Globus pallidus (tissue), 1 donor: Measurements from ENCODE around the gene PRR14.
"Not testable (repeated sequence)": the region's sequence is repeated elsewhere in the genome, so short reads cannot be mapped to it uniquely, and the experiment has no call there.

ENCODE experiments used
- DNase-seq: peaks from one replicate; pipeline ENCODE4 v3.0.0-alpha.2; 2015; ENCODE audit warnings: low spot score

Gene PRR14

DNA sequence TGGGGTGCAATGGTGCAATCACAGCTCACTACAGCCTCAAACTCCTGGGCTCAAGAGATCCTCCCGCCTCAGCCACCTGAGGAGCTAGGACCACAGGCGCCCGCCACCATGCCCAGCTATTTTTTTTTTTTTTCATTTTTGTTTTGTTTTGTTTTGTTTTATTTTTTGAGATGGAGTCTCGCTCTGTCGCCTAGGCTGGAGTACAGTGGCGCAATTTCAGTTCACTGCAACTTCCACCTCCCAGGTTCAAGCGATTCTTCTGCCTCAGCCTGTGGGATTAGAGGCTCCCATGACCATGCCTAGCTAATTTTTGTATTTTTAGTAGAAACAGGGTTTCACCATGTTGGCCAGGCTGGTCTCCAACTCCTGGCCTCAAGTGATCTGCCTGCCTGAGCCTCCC is 18.3 kb upstream of the PRR14 start:
- not testable (repeated sequence) for DNase-seq

DNA sequence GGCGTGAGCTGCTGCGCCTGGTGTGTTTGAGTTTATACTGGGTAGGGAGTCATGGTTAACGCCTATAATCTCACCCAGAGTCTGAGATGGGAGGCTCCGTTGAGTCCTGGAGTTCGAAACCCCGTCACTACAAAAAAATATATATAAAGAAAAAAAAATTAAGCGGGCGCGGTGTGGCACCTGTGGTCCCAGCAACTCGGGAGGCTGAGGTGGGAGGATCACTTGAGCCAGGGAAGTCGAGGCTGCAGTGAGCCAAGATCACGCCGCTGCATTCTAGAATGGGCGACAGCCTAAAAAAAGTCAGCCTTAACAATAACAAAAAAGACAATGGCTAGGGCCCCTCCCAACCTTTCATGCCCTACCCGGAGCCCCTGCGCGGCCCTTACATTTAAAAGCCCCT is 17.2 kb upstream of the PRR14 start:
- DNase-seq: no peak

DNA sequence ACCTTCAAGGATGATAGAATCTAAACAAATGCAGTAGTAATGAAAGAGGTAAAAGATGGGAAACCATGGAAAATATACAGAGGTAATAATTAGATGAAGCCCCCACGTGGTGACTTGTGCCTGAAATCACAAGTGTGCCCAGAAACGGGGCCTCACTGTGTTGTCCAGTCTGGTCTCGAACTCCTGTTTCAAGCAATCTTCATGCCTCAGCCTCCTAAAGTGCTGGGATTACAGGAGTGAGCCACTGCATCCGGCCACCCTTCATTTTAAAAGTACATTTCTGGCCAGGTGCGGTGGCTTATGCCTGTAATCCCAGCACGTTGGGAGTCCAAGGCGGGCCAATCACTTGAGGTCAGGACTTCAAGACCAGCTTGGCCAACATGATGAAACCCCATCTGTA is 14.2 kb upstream of the PRR14 start:
- no peak for DNase-seq

- not testable (repeated sequence) for DNase-seq
These were observed 13.6 kb upstream of the PRR14 start for GRCh38 chr16:30637139-30637538.

- DNase-seq: no peak
These were observed 12.8 kb upstream of the PRR14 start for GRCh38 chr16:30637944-30638343.

- DNase-seq: no peak
These were observed 9.3 kb upstream of the PRR14 start for GRCh38 chr16:30641378-30641982.

DNA sequence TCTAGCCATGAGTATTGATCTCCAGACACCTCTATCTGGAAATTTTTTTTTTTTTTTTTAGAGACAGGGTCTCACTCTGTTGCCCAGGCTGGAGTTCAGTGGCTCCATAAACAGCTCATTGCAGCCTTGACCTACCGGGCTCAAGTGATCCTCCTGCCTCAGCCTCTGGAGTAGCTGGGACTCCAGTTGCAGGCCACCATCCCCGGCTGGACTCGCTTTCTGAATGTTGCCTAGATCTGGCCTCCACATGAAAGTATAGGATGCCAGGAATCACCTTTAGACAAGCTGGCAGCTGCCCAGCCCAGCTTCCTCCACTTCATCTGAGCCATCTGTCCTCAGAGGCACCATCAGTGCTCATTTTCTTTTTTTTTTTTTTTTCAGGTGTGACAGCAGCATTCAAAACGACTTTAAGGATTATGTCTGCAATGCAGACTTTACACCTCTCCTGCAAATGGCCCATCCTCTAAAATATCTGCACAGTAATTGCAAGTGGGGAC is 6.4 kb upstream of the PRR14 start:
- no peak for DNase-seq

DNA sequence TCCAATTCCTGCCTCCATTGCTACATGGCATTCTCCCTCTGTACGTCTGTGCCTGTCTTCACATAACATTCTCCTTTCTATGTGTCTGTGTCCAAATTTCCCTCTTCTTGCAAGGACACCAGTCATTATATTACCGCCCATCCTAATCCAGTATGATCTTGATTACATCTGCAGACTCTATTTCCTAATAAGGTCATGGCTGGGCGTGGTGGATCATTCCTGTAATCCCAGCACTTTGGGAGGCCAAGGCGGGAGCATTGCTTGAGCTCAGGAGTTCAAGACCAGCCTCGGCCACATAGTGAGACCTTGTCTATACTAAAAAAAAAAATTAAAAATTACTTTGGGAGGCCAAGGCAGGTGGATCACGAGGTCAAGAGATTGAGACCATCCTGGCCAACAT is 5.0 kb upstream of the PRR14 start:
- no peak for DNase-seq

DNA sequence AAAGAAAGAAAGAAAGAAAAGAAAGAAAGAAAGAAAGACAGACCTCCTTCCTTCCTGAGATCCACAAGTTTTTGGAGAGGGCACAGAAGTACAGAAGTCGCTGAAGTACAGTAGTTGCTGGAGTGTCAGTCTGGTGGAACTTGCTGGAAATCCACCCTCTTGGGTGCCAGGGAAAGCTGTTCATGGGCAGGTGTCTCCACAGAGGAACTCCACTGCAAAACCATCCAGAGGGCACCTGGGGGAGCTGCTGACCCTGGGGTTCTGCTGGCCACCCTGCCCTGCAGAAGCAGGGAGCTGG is 3.5 kb upstream of the PRR14 start:
- DNase-seq: no peak

- no peak for DNase-seq
These were observed 913 bp upstream of the PRR14 start for GRCh38 chr16:30649725-30650368.

DNA sequence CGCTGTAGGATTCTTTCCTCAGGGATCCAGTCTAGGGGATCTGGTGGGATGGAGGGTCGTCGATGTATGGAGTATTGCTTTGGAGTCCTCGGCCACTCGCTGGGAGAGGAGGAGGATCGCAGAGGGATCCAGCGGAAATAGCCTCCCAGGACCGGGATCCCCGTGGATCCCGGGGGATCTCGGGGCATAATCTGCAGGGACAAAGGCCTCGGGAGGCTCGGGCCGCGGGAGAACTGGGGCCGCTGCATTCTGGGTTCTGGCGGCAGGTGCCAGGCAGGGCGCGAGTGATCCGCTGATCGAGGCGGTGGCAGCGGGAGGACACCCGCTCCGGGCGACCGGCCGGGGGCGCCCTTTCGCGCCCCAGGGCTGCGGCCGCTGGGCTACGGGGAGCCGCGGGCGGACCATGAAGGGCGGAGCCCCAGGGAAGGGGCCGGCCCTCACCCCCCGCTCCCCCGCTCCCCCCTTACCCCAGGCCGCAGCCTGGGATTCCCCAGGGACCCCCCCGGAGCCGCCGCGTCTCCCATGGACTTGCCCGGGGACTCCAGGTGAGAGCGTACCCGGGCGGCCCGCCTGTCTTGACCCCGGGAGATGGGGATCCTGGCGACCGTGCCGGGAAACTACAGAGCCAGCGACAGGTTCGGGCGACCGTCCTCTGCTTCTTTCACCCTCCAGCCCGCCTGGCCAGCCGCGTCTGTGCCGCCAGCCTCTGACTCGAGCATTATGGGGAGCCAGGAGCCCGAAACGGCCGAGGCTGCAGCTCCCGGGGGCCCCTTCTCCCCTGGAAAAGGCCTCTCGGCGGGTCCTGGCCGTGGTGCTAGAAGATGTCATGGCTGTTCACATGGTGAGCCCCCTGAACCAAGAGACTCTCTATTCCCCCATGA is 604 bp downstream of the PRR14 start:
- peak; percentile 57 for DNase-seq

- DNase-seq: no peak
These were observed 1.2 kb downstream of the PRR14 start for GRCh38 chr16:30652005-30652296.

GRCh38 chr16:30652718-30653117 is 2.0 kb downstream of the PRR14 start:
- no peak for DNase-seq

DNA sequence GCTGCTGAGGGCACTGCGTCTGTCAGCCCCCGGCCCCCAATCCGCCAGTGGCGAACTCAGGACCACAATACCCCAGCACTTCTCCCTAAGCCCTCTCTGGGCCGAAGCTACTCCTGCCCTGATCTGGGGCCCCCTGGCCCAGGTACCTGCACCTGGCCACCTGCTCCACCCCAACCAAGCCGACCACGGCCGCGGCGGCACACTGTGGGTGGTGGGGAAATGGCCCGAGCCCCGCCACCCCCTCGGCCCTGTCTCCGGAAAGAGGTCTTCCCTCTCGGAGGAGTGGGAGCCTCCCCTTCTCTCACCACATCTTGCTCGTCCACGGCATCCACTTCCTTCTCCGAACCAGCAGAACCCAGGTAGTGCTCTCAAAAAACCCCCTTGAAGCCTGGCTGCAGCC is 4.1 kb downstream of the PRR14 start:
- no peak for DNase-seq

GRCh38 chr16:30655815-30656347 is 5.1 kb downstream of the PRR14 start:
- no peak for DNase-seq

DNA sequence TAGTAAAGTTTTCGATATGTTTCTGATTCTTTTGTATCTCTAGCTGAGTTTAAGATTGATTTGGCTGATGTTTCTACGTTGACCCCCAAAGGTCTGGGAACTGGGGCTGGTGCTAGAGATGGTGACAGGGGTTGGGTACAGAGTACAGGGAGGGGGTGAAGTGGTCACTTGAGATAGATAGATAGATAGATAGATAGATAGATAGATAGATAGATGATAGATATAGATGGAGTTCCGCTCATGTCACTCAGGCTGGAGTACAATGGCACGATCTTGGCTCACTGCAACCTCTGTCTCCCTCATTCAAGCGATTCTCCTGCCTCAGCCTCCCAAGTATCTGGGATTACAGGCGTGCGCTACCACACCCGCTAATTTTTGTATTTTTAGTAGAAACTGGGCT is 5.6 kb downstream of the PRR14 start:
- DNase-seq: no peak

- no peak for DNase-seq
These were observed 6.5 kb downstream of the PRR14 start for GRCh38 chr16:30656974-30657865.

DNA sequence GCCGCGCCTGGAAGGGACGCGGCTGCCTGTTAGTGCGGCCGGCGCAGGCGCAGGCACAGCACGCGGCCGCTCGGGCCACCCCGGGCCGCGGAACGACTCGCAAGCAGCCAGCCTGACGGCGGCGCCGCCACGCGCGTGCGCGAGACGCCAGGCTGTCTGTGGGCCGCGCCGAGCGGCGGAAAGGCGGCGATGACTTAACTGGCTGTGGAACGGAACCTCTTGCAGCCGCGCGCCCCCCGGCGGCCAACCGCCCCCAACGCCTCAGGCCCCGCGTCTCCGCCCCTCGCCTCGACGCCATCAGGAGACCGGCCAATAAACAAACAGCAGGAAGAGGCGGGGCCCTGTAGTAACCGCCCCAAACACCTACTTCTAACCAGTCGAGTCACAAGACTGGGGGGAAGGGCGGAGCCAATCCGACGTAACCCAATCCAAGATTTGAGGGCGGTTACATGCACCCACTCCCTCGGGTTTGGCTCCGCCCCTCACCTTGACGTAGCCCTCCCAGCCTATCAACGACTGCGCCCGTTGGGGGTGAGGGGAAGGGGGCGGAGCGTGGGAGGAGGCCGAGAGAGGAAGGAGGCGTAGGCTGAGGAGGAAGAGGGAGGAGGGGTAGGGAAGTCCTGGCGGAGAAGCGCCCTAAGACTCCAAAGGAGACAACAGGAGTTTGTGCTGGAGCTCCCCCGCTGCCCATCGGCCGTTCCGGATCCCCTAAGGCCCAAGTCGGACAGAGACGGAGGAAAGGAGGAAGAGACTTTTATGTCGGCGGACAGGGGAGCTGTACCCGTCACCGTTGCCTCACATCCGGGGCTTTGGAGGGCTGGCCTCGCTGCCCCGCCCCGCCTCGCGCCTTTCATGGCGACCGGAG is 7.3 kb downstream of the PRR14 start, which contains the start of gene FBRS:
TSS of gene FBRS (plus strand) at position 566 of the 865 bp plus-strand sequence. CDS start 1,088 bp downstream, outside the sequence.
- DNase-seq: peak; percentile 100

DNA sequence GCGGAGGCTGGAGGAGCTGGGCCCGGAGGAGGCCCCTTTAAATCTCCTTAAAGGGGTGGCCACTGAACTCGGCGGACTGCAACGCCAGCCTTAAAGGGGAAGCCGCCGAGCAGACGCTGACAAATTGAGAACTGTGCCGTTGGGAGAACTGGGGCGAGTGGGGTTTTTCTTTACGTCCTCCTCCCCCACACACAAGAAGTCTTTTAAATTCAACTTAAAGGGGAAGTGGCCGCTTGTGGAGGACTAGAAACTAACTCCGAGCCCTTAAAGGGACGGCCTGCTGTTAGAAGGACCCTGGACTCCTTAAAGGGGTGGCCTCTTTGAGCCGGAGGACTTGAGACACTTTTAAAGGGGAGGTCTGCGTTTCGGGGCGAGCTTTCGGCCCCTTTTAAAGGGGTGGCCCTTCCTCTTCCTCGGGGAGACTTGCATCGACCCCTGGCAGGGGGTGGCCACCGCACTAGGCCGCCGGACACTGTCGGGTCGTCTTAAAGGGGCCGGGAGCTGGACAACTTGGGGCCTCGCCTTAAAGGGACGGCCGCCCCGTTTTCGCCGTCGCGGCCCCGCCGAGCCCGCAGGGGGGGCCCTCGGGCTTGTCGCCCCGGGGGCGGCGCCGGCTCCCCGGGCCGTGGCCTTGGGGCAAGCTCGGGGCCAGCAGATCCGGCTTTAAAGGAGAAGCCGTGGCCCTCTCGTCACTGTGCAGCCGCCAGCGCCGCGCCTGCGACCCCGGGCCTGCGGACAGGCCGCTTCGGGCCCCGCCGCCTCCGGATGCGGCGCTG is 8.2 kb downstream of the PRR14 start:
- peak; percentile 99 for DNase-seq
